ENCODE data around the gene DAZAP2.
"Not testable (repeated sequence)": the region's sequence is repeated elsewhere in the genome, so short reads cannot be mapped to it uniquely, and the experiment has no call there.

Gene DAZAP2

DNA sequence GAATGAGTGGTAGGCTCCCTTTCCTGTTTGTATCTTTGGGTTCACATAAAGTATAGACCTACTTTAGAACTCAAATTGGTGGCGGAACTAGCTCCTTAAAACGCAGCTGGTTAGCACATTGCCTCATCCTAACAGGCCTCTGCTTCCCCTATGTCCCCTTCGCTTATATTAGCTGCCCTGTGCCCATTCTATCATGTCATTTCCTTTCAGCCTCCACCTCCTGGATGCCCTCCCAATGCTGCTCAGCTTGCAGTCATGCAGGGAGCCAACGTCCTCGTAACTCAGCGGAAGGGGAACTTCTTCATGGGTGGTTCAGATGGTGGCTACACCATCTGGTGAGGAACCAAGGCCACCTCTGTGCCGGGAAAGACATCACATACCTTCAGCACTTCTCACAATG lies 3.5 kb downstream of the DAZAP2 start:
- no peaks in the 10 kb centered on the region for H3K9me3 ChIP-seq (ENCODE audit: control insufficient read depth, low read length)
- peaks cover 8% of the 10 kb centered on the region for H3K4me1 ChIP-seq (ENCODE audit: control insufficient read depth, insufficient read depth, low read length)
- H3K27me3 ChIP-seq (ENCODE audit: control insufficient read depth, insufficient read depth, low read length) = no peaks in the 10 kb centered on the region
- no peak overlapping the region for H3K9ac ChIP-seq (ENCODE audit: low read length)
- no peaks in the 10 kb centered on the region for H3K36me3 ChIP-seq (ENCODE audit: control insufficient read depth, insufficient read depth, low read length)
- no peak overlapping the region for H3K4me3 ChIP-seq (ENCODE audit: low read length)

DNA sequence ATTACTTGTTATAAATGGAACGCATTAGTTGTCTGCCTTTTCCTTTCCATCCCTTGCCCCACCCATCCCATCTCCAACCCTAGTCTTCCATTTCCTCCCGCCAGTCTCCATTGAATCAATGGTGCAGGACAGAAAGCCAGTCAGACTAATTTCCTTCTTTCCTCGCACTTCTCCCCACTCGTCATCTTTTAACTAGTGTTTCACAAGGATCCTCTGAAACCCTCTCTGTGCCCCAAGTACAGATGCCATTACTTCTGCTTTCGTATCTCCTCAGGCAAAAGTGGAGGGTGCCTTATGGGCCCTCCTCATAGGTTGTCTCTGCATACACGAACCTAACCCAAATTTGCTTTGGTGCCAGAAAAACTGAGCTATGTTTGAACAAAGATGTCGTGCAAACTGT lies 4.2 kb downstream of the DAZAP2 start:
- H3K4me1 ChIP-seq (ENCODE audit: control insufficient read depth, insufficient read depth, low read length) = peaks cover 15% of the 10 kb centered on the region
- no peaks in the 10 kb centered on the region for H3K36me3 ChIP-seq (ENCODE audit: control insufficient read depth, insufficient read depth, low read length)
- H3K9me3 ChIP-seq (ENCODE audit: control insufficient read depth, low read length) = no peaks in the 10 kb centered on the region
- H3K27me3 ChIP-seq (ENCODE audit: control insufficient read depth, insufficient read depth, low read length) = no peaks in the 10 kb centered on the region
- no peak overlapping the region for H3K9ac ChIP-seq (ENCODE audit: low read length)
- no peak overlapping the region for H3K4me3 ChIP-seq (ENCODE audit: low read length)

DNA sequence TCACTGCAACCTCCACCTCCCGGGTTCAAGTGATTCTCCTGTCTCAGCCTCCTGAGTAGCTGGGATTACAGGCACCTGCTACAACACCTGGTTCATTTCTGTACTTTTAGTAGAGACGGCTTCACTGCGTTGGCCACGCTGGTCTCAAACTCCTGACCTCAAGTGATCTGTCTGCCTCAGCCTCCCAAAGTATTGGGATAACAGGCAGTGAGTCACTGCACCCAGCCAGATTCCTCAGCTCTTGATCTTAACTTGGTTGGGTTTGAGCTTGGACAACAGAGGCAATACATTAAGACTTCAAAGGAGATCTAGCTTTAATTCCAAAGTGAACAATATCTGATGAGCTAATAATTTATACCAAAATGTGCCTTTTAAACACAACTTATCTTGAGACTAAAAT lies 5.6 kb downstream of the DAZAP2 start:
- Histone ChIP-seq H3K4me1 (ENCODE audit: control insufficient read depth, insufficient read depth, low read length) (peaks cover 17% of the 10 kb centered on the region), H3K27me3 (ENCODE audit: control insufficient read depth, insufficient read depth, low read length) (no peaks in the 10 kb centered on the region), H3K36me3 (ENCODE audit: control insufficient read depth, insufficient read depth, low read length) (no peaks in the 10 kb centered on the region), H3K4me3 (ENCODE audit: low read length) (no peak overlapping the region), H3K9ac (ENCODE audit: low read length) (no peak overlapping the region), H3K9me3 (ENCODE audit: control insufficient read depth, low read length) (no peaks in the 10 kb centered on the region)

DNA sequence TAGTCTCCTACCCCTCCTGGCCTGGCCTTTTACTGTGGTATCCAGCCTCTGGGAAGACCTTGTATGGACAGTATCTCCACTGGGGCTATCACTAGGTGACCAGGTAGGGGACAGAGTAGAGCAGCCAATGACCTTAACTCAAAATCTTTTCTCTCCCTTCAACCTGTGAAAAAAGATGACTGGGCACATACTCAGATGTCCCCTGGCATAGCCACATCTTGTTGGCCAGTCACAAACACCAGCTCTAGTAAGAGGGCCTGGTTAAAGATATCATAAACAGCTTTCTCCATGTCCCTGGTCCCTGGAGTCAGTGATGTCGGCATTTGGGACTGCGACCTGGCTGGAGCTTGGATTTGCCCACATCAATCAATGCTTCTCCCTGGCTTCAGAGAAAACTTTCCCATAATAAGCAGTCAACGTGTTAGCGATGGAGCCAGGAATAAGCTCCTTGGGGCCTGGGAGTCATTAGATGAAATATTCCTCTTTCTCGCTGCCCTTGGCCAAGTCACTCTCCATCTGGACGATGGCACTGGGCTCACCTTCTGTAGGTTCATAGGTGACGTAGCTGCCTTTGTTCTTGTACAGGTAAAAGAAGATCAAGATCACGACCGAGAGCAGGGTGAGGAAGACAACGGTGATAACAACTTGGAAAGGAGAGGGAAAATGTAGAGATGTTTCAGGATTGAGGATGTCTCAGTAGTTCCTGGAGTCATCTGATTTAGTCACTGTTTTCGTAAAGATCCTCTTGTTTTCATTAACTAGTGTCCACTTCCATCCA lies 7.0 kb downstream of the DAZAP2 start:
- Histone ChIP-seq H3K27me3 (ENCODE audit: control insufficient read depth, insufficient read depth, low read length) (no peaks in the 10 kb centered on the region), H3K9me3 (ENCODE audit: control insufficient read depth, low read length) (no peaks in the 10 kb centered on the region), H3K4me1 (ENCODE audit: control insufficient read depth, insufficient read depth, low read length) (peaks cover 17% of the 10 kb centered on the region), H3K4me3 (ENCODE audit: low read length) (no peak overlapping the region), H3K36me3 (ENCODE audit: control insufficient read depth, insufficient read depth, low read length) (no peaks in the 10 kb centered on the region), H3K9ac (ENCODE audit: low read length) (no peak overlapping the region)

DNA sequence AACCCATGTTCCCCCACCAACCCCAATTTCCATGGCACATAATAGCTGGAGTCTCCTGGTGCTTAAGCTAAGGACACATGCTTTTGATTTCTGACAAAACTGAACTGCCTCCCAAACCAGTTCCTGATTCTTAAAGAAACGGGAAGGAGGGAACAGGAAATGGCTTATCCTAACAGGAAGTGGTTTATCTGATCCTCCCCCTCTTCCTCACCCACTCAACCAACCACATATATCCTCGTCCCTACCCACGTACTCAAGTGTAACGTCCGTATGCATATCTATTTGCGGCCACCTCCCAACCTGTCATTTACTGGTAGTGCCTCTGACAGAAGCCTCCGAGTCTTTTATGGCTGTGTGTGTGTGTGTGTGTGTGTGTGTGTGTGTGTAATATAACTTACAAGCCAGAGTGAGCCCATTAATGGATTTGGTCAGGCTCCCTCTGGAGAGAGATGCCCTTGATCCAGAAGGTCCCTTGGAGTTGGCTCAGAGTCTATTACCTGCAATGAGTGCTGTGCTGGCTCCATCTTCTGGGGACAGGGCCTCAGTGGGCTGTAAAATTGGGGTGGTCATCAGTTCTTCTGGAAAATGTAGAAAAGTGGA lies 7.7 kb downstream of the DAZAP2 start:
- Histone ChIP-seq H3K27me3 (ENCODE audit: control insufficient read depth, insufficient read depth, low read length) (no peaks in the 10 kb centered on the region), H3K9ac (ENCODE audit: low read length) (no peak overlapping the region), H3K4me1 (ENCODE audit: control insufficient read depth, insufficient read depth, low read length) (peaks cover 17% of the 10 kb centered on the region), H3K9me3 (ENCODE audit: control insufficient read depth, low read length) (no peaks in the 10 kb centered on the region), H3K36me3 (ENCODE audit: control insufficient read depth, insufficient read depth, low read length) (no peaks in the 10 kb centered on the region), H3K4me3 (ENCODE audit: low read length) (no peak overlapping the region)

DNA sequence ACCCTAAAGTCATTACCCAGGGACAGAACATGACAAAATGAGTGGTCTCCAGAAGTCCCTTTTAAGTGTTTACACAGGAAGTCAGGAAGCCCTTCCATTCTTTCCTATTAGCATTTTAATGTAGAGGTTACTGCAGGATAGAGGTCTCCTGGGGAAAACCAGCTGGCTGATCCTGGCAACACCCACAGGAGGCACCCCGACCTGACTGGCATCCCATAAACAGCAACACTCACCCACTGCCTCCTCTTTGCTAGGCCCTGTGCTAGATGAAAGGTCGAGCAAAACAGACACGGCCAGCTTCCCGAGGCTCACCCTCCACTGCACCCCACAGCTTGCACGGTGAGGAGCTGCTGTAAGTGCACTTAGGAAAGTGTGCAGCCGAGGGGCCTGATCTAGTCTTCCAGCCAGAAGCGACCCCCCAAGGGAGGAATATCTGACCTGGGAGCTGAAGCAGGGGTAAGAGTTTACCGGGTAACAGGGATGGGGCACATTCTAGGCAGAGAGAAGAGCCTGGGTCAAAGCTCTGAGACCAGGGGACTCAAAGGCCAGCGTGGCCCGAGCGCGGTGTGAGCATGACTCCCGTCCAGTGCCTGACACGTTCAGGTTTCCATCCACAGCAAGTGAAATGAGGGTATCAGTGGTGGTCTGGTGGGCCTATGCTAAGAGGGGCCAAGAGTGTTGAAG lies 9.0 kb downstream of the DAZAP2 start:
- Histone ChIP-seq H3K4me3 (ENCODE audit: low read length) (no peak overlapping the region), H3K9me3 (ENCODE audit: control insufficient read depth, low read length) (no peaks in the 10 kb centered on the region), H3K9ac (ENCODE audit: low read length) (no peak overlapping the region), H3K4me1 (ENCODE audit: control insufficient read depth, insufficient read depth, low read length) (peaks cover 17% of the 10 kb centered on the region), H3K36me3 (ENCODE audit: control insufficient read depth, insufficient read depth, low read length) (no peaks in the 10 kb centered on the region), H3K27me3 (ENCODE audit: control insufficient read depth, insufficient read depth, low read length) (no peaks in the 10 kb centered on the region)

DNA sequence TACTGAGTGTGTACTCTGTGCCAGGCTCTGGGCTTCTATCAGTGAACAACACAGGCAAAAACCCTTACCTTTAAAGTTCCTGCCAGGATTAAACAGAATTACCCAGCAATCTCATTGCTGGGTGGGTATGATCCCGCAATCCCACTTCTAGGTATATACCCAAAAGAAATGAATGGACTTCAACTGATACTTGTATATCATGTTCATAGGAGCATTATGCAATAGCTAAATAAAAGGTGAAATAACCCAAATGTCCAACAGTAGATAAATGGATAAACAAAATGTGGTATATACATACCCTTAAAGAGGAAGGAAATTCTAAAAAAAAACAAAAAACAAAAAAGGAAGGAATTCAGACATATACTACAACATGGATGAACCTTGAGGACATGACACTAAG lies 14.7 kb downstream of the DAZAP2 start:
- H3K4me1 ChIP-seq (ENCODE audit: control insufficient read depth, insufficient read depth, low read length) = no peaks in the 10 kb centered on the region
- no peak overlapping the region for H3K9ac ChIP-seq (ENCODE audit: low read length)
- no peaks in the 10 kb centered on the region for H3K27me3 ChIP-seq (ENCODE audit: control insufficient read depth, insufficient read depth, low read length)
- no peaks in the 10 kb centered on the region for H3K36me3 ChIP-seq (ENCODE audit: control insufficient read depth, insufficient read depth, low read length)
- H3K9me3 ChIP-seq (ENCODE audit: control insufficient read depth, low read length) = no peaks in the 10 kb centered on the region
- H3K4me3 ChIP-seq (ENCODE audit: low read length) = no peak overlapping the region

DNA sequence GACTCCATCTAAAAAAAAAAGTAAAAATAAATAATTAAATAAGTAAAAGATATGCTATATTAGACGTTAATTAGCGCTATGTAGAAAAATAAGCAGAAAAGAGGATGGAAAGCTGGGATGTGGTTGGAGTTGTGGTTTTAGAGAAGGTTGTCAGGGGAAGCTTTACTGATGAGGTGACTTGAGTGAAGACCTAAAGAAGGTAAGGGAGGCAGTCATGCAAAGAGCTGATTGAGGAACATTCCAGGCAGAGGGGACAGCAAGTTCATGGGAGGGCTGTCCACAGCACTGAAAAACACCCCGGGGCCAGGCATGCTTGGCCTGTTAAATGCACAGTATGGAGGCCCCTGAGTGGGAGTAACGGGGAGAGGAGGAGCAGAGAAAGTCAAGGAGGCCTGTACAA lies 15.9 kb downstream of the DAZAP2 start:
- Histone ChIP-seq H3K4me3 (ENCODE audit: low read length) (no peak overlapping the region), H3K9me3 (ENCODE audit: control insufficient read depth, low read length) (no peaks in the 10 kb centered on the region), H3K27me3 (ENCODE audit: control insufficient read depth, insufficient read depth, low read length) (no peaks in the 10 kb centered on the region), H3K9ac (ENCODE audit: low read length) (no peak overlapping the region), H3K36me3 (ENCODE audit: control insufficient read depth, insufficient read depth, low read length) (no peaks in the 10 kb centered on the region), H3K4me1 (ENCODE audit: control insufficient read depth, insufficient read depth, low read length) (no peaks in the 10 kb centered on the region)

DNA sequence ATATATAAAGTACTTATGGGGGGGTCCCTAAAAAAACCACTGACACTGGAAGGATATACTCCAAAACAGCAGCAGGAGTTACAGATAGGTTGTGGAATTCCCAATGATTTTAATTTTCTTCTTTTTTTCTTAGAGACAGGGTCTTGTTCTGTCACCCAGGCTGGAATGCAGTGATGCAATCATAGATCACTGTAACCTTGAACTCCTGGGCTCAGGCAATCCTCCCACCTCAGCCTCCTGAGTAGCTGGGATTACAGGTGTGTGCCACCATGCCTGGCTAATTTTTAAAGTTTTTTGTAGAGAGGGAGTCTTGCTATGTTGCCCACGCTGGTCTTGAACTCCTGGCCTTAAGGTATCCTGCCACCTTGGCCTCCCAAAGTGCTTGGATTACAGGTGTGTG lies 21.0 kb downstream of the DAZAP2 start:
- H3K9ac ChIP-seq (ENCODE audit: low read length); H3K27me3 ChIP-seq (ENCODE audit: control insufficient read depth, insufficient read depth, low read length); H3K4me3 ChIP-seq (ENCODE audit: low read length); H3K9me3 ChIP-seq (ENCODE audit: control insufficient read depth, low read length); H3K4me1 ChIP-seq (ENCODE audit: control insufficient read depth, insufficient read depth, low read length); H3K36me3 ChIP-seq (ENCODE audit: control insufficient read depth, insufficient read depth, low read length): not testable (repeated sequence)

DNA sequence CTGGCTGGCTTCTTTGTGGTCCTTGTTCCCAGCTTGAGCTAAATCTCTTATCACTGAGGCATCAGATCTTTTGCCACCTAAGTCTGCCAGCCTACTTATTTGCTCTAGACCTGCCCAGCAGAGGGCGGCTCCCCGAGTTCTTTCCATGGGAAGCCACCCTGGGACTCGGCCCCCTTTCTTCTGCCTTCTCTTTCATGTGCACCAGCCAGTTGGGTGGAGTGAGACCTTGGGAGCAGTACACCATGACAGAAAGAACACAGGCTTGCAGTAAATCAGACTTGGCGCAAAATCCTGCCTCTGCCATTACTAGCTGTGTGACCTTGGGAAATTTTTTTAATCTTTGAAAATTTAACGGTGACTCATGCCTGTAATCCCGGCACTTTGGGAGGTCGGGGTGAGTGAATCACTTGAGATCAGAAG lies 24.1 kb downstream of the DAZAP2 start:
- Histone ChIP-seq H3K9me3 (ENCODE audit: control insufficient read depth, low read length) (no peaks in the 10 kb centered on the region), H3K27me3 (ENCODE audit: control insufficient read depth, insufficient read depth, low read length) (no peaks in the 10 kb centered on the region), H3K9ac (ENCODE audit: low read length) (no peak overlapping the region), H3K36me3 (ENCODE audit: control insufficient read depth, insufficient read depth, low read length) (no peaks in the 10 kb centered on the region), H3K4me1 (ENCODE audit: control insufficient read depth, insufficient read depth, low read length) (peaks cover 6% of the 10 kb centered on the region), H3K4me3 (ENCODE audit: low read length) (no peak overlapping the region)

DNA sequence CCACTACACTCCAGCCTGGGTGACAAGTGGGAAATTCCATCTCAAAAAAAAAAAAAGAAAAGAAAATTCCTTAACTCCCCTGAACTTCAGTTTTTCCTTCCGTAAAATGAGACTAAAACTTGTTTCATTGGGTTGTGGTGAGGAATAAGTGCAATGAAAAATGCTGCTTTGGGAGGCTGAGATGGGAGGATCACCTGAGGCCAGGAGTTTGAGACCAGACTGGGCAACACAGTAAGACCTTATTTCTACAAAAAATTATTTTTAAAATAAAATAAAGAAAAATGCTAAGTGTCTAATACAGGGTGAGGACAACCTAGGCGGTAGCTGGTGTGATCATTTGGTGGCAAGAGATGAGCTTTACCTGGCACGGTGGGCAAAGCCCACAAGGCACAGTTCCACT lies 24.7 kb downstream of the DAZAP2 start:
- H3K9me3 ChIP-seq (ENCODE audit: control insufficient read depth, low read length) = no peaks in the 10 kb centered on the region
- no peak overlapping the region for H3K4me3 ChIP-seq (ENCODE audit: low read length)
- H3K4me1 ChIP-seq (ENCODE audit: control insufficient read depth, insufficient read depth, low read length) = peaks cover 6% of the 10 kb centered on the region
- no peak overlapping the region for H3K9ac ChIP-seq (ENCODE audit: low read length)
- no peaks in the 10 kb centered on the region for H3K36me3 ChIP-seq (ENCODE audit: control insufficient read depth, insufficient read depth, low read length)
- H3K27me3 ChIP-seq (ENCODE audit: control insufficient read depth, insufficient read depth, low read length) = no peaks in the 10 kb centered on the region

DNA sequence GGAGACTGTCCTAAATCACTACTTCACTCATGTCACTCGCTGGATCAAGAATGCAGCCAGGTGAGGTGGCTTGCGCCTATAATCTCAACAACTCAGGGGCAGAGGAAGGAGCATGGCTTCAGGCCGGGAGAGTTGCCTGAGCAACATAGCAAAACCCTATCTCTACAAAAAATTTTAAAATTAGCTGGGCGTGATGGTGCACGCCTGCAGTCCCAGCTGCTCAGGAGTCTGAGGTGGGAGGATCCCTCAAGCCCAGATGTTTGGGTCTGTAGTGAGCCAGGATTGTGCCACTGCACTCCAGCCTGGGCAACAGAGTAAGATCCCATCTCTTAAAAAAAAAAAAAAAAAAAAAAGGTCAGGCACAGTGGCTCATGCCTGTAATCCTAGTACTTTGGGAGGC lies 25.7 kb downstream of the DAZAP2 start:
- Histone ChIP-seq H3K9me3 (ENCODE audit: control insufficient read depth, low read length) (no peaks in the 10 kb centered on the region), H3K4me3 (ENCODE audit: low read length) (no peak overlapping the region), H3K27me3 (ENCODE audit: control insufficient read depth, insufficient read depth, low read length) (no peaks in the 10 kb centered on the region), H3K4me1 (ENCODE audit: control insufficient read depth, insufficient read depth, low read length) (peaks cover 6% of the 10 kb centered on the region), H3K9ac (ENCODE audit: low read length) (no peak overlapping the region), H3K36me3 (ENCODE audit: control insufficient read depth, insufficient read depth, low read length) (no peaks in the 10 kb centered on the region)
